M059J (cell line): ENCODE results near the gene ADAM15. TPM values are rescaled to one million over a fixed set of nuclear protein-coding genes. Genes with fewer than 3 reads are reported as not detected.

Experiments used
- DNase-seq: peaks from one replicate; pipeline ENCODE4 v3.0.0-alpha.2; 2012; ENCODE audit warnings: low read depth
- total RNA-seq: library from RNA; depleted of rRNA; stranded (reverse); fragments of >200 nt; shearing (Covaris generic); gene quantifications from 2 replicates; pipeline ENCODE4 v1.2.3, GENCODE V29; 2014

The ADAM15 gene
- total RNA-seq, 1 experiment from 2014 or later, result 90.0 TPM

- no peak for DNase-seq
Measured at GRCh38 chr1:155032886-155033285, 18.2 kb upstream of the ADAM15 start.

- DNase-seq, result no peak
Measured at GRCh38 chr1:155033524-155033923, 17.6 kb upstream of the ADAM15 start, which contains the start of the genes DCST1 and DCST2. TSS of gene DCST1 (plus strand) at chr1:155033824. CDS start at chr1:155034037, 213 bp downstream. TSS of gene DCST2 (minus strand) at chr1:155033781. CDS start at chr1:155033701, 80 bp downstream.

GRCh38 chr1:155034318-155035208 is 16.6 kb upstream of the ADAM15 start:
- no peak for DNase-seq

- DNase-seq, result no peak
Measured at GRCh38 chr1:155035936-155036335, 15.2 kb upstream of the ADAM15 start.

GRCh38 chr1:155037043-155037442 is 14.1 kb upstream of the ADAM15 start:
- no peak for DNase-seq

GRCh38 chr1:155037851-155038441 is 13.2 kb upstream of the ADAM15 start:
- no peak for DNase-seq

GRCh38 chr1:155038602-155039307 is 12.4 kb upstream of the ADAM15 start:
- peak; percentile 68 for DNase-seq

- DNase-seq, result no peak
Measured at GRCh38 chr1:155039308-155039669, 11.8 kb upstream of the ADAM15 start.

GRCh38 chr1:155040358-155041093 is 10.6 kb upstream of the ADAM15 start:
- no peak for DNase-seq

- no peak for DNase-seq
Measured at GRCh38 chr1:155042789-155043188, 8.3 kb upstream of the ADAM15 start.

- DNase-seq, result no peak
Measured at GRCh38 chr1:155043301-155043702, 7.8 kb upstream of the ADAM15 start.

- no peak for DNase-seq
Measured at GRCh38 chr1:155043793-155044192, 7.3 kb upstream of the ADAM15 start.

- DNase-seq, result no peak
Measured at GRCh38 chr1:155044365-155044764, 6.8 kb upstream of the ADAM15 start.

GRCh38 chr1:155044812-155045657 is 6.1 kb upstream of the ADAM15 start:
- DNase-seq, result peak; percentile 87

- no peak for DNase-seq
Measured at GRCh38 chr1:155048449-155049334, 2.4 kb upstream of the ADAM15 start.

- DNase-seq, result peak; percentile 74
Measured at GRCh38 chr1:155049651-155050559, 1.2 kb upstream of the ADAM15 start.

GRCh38 chr1:155051342-155051776 is 243 bp downstream of the ADAM15 start:
- DNase-seq, result no peak

- peak; percentile 61 for DNase-seq
Measured at GRCh38 chr1:155051777-155052398, 772 bp downstream of the ADAM15 start.
